Hepatocyte (in vitro differentiated cells): ENCODE measurements around the gene FBXL2.

Source experiments
- EZH2 ChIP-seq: fragments of 200-600 bp; sonication (generic); IDR thresholded peaks from 2 replicates; pipeline ENCODE4 v1.6.1; 2016; ENCODE audit warnings: antibody characterized with exemption, mild to moderate bottlenecking, borderline replicate concordance
- EZH2phosphoT487 ChIP-seq: fragments of 200-600 bp; sonication (generic); IDR thresholded peaks from one replicate; pipeline ENCODE4 v1.6.1; 2018; ENCODE audit warnings: antibody characterized with exemption, mild to moderate bottlenecking, low read depth, moderate library complexity; ENCODE audit not compliant: unreplicated experiment, severe bottlenecking
- TF ChIP-seq, protein P1 (sequence below): fragments of 200-600 bp; sonication (generic); IDR thresholded peaks from 2 replicates; pipeline ENCODE4 v1.5.1; 2016; ENCODE audit warnings: antibody characterized with exemption, mild to moderate bottlenecking; ENCODE audit not compliant: poor library complexity

- TF ChIP-seq, protein P1, sequence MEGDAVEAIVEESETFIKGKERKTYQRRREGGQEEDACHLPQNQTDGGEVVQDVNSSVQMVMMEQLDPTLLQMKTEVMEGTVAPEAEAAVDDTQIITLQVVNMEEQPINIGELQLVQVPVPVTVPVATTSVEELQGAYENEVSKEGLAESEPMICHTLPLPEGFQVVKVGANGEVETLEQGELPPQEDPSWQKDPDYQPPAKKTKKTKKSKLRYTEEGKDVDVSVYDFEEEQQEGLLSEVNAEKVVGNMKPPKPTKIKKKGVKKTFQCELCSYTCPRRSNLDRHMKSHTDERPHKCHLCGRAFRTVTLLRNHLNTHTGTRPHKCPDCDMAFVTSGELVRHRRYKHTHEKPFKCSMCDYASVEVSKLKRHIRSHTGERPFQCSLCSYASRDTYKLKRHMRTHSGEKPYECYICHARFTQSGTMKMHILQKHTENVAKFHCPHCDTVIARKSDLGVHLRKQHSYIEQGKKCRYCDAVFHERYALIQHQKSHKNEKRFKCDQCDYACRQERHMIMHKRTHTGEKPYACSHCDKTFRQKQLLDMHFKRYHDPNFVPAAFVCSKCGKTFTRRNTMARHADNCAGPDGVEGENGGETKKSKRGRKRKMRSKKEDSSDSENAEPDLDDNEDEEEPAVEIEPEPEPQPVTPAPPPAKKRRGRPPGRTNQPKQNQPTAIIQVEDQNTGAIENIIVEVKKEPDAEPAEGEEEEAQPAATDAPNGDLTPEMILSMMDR: no peak
- TF ChIP-seq EZH2phosphoT487: no peak
- no peak for TF ChIP-seq EZH2
Observed at GRCh38 chr3:33271324-33271723, 5.9 kb upstream of the FBXL2 start.
